K562 (cell line): ENCODE results near the gene ZC3H12A. TPM values are rescaled to one million over a fixed set of nuclear protein-coding genes. Genes with fewer than 3 reads are reported as not detected.
A peak's percentile ranks its signal among the peaks of the same experiment; 100 is the strongest.

Experiments
- ARID2 ChIP-seq: fragments of 450-650 bp; IDR thresholded peaks from 2 replicates; pipeline ENCODE4 v1.6.1; 2017; ENCODE audit warnings: antibody characterized with exemption, mild to moderate bottlenecking
- BRCA1 ChIP-seq, 2 experiments: fragments of 450-650 bp in 1 of 2; sonication (generic) in 1 of 2; formaldehyde crosslinking in 1 of 2; IDR thresholded peaks; 2 replicates each; pipeline versions ENCODE4 v1.5.0 to v1.6.1; 2017 to 2020; ENCODE audit warnings: mild to moderate bottlenecking in 1 of 2, missing genetic modification reagents in 1 of 2
- CBX2 ChIP-seq: fragments of 200-600 bp; sonication (generic); IDR thresholded peaks from one replicate; pipeline ENCODE4 v1.6.1; 2012; ENCODE audit warnings: mild to moderate bottlenecking, low read length, inconsistent platforms; ENCODE audit not compliant: insufficient read depth, poor library complexity, severe bottlenecking
- HOXB6 ChIP-seq: fragments of 250-450 bp; sonication (Bioruptor Pico); IDR thresholded peaks from 2 replicates; pipeline ENCODE4 v1.5.1; 2022; ENCODE audit warnings: mild to moderate bottlenecking, borderline replicate concordance
- POU5F1 ChIP-seq: fragments of 150-350 bp; IDR thresholded peaks from 2 replicates; pipeline ENCODE4 v1.6.1; 2014; ENCODE audit warnings: borderline replicate concordance, low read length, low read depth, mild to moderate bottlenecking; ENCODE audit not compliant: partially characterized antibody
- SRF ChIP-seq, 2 experiments: fragments of 250-450, 450-650 bp in 1 of 2; sonication (Bioruptor Pico) in 1 of 2; sonication (generic) in 1 of 2; formaldehyde crosslinking; IDR thresholded peaks; 2 replicates each; pipeline versions ENCODE4 v1.5.0 to v1.5.1; 2020 to 2022; ENCODE audit warnings: mild to moderate bottlenecking in 1 of 2, missing genetic modification reagents in 1 of 2
- ZC3H4 ChIP-seq: sonication (generic); formaldehyde crosslinking; IDR thresholded peaks from 2 replicates; pipeline ENCODE4 v1.9.0; 2021; ENCODE audit warnings: missing genetic modification reagents, borderline replicate concordance
- ZNF444 ChIP-seq: fragments of 250-450 bp; sonication (Bioruptor Pico); IDR thresholded peaks from 2 replicates; pipeline ENCODE4 v1.4.0; 2020; ENCODE audit warnings: mild to moderate bottlenecking, moderate library complexity
- ZNF561 ChIP-seq: fragments of 450-650 bp; formaldehyde crosslinking; conservative IDR thresholded peaks from 2 replicates; pipeline ENCODE4 v1.4.0; 2020; ENCODE audit warnings: mild to moderate bottlenecking, moderate library complexity
- polyA plus RNA-seq, 8 experiments: library from polyadenylated mRNA; depleted of rRNA in 4 of 8; stranded (reverse) in 5 of 8; unstranded in 3 of 8; fragments of >200 nt; fragmentation: Nextera tagmentation in 2 of 8; fragmentation: Illumina TruSeq in 1 of 8; extraction: Ambion mirVana in 2 of 8; extraction: Trizol in 1 of 8; gene quantifications; 2 replicates each; pipeline versions ENCODE4 v1.2.1 to v1.2.3, GENCODE V29; 2011 to 2014; ENCODE audit warnings: inconsistent platforms in 1 of 8, missing spikeins in 1 of 8
- total RNA-seq, 7 experiments: library from RNA; depleted of rRNA in 6 of 7; stranded (reverse); fragments of >200 nt in 6 of 7; fragmentation: Illumina TruSeq in 2 of 7; extraction: Trizol in 2 of 7; gene quantifications; 2 replicates each; pipeline versions ENCODE4 v1.2.1 to v1.2.3, GENCODE V29; 2011 to 2021; ENCODE audit warnings: low replicate concordance in 1 of 7
- TF ChIP-seq, protein P1 (sequence below): IDR thresholded peaks from 3 replicates; pipeline ENCODE4 v1.6.1; 2011; ENCODE audit warnings: borderline replicate concordance, mild to moderate bottlenecking, moderate library complexity; ENCODE audit not compliant: insufficient read length; ENCODE audit errors: extremely low read depth
- TF ChIP-seq, protein P2 (sequence below): fragments of 250-450 bp; sonication (Bioruptor Pico); IDR thresholded peaks from 2 replicates; pipeline ENCODE4 v1.6.1; 2021; ENCODE audit warnings: mild to moderate bottlenecking
- TF ChIP-seq, protein P3 (sequence below): fragments of 200-800 bp; sonication (Bioruptor generic); IDR thresholded peaks from 2 replicates; pipeline ENCODE4 v1.6.1; 2017; ENCODE audit warnings: missing genetic modification characterization, missing compliant biosample characterization
- TF ChIP-seq, protein P4 (sequence below): fragments of 250-450 bp; sonication (Bioruptor Pico); IDR thresholded peaks from 2 replicates; pipeline ENCODE4 v1.4.0; 2020; ENCODE audit warnings: mild to moderate bottlenecking, moderate library complexity, borderline replicate concordance
- TF ChIP-seq, protein P5 (sequence below): fragments of 250-450 bp; sonication (Bioruptor Pico); IDR thresholded peaks from 2 replicates; pipeline ENCODE4 v1.8.0; 2022; ENCODE audit warnings: moderate library complexity, mild to moderate bottlenecking, inconsistent platforms

ZC3H12A gene
- total and polyA plus RNA-seq, 9 of the 15 experiments (the other 6 are each of a cell fraction or from before 2014, with no cell fraction given) = 0.14 to 9.4 (median 6.7) TPM

DNA sequence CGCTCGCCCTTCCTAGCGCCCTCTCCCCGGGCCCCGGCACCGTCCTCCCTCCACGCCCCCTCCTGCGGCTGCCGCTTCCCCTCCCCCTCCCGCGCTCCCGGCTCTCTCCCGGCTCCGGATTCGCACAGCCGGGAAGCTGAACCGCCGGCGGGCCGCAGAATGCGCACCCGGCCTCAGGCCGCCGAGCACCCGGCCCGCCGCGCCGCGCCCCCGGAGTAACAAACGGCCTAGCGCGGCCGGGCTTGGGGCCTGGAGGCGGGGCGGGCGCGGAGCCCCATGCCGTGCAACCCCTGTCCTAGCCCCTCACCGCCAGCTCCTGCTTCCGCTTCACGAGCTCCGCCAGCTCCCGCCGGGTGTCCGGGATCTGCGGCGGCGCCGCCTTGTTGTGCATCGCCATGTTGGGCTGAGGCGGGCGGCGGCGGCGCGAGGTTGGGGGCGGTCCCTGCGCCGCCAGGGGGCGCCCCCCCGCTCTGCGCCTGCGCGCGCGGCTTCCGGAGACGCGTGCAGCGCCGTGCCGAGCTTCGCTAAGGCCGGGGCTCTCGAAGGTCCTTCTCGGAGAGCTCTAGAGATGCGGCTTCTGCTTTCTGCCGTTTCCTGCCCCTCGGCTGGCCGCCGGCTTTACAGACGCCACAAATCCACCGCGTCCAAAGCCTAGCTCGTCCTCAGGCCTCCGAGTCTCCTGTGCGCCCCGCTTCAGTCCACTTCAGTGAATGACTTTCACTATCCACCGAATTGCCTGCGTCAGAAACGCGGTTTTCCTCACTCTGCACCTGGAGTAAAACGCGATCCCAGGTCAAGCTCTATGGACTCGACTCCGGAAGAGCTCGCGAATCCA lies 40.2 kb downstream of the ZC3H12A start, which contains the start of gene MEAF6 (continued):
- TF ChIP-seq, protein P1, sequence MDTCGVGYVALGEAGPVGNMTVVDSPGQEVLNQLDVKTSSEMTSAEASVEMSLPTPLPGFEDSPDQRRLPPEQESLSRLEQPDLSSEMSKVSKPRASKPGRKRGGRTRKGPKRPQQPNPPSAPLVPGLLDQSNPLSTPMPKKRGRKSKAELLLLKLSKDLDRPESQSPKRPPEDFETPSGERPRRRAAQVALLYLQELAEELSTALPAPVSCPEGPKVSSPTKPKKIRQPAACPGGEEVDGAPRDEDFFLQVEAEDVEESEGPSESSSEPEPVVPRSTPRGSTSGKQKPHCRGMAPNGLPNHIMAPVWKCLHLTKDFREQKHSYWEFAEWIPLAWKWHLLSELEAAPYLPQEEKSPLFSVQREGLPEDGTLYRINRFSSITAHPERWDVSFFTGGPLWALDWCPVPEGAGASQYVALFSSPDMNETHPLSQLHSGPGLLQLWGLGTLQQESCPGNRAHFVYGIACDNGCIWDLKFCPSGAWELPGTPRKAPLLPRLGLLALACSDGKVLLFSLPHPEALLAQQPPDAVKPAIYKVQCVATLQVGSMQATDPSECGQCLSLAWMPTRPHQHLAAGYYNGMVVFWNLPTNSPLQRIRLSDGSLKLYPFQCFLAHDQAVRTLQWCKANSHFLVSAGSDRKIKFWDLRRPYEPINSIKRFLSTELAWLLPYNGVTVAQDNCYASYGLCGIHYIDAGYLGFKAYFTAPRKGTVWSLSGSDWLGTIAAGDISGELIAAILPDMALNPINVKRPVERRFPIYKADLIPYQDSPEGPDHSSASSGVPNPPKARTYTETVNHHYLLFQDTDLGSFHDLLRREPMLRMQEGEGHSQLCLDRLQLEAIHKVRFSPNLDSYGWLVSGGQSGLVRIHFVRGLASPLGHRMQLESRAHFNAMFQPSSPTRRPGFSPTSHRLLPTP = no peak
- peak; percentile 18; the same call in 1 of the 2 replicates for TF ChIP-seq HOXB6 (CRISPR knock-in tag)
- no peak for TF ChIP-seq ARID2
- no peak for TF ChIP-seq BRCA1 (IDR thresholded peaks at IDR 0.05)
- peak; percentile 29; the same call in 1 of the 2 replicates for TF ChIP-seq BRCA1 (CRISPR knock-in tag; IDR thresholded peaks at IDR 0.05)
- no peak for TF ChIP-seq CBX2
- no peak for TF ChIP-seq SRF (CRISPR knock-in tag; IDR thresholded peaks at IDR 0.05)
- TF ChIP-seq, protein P2, sequence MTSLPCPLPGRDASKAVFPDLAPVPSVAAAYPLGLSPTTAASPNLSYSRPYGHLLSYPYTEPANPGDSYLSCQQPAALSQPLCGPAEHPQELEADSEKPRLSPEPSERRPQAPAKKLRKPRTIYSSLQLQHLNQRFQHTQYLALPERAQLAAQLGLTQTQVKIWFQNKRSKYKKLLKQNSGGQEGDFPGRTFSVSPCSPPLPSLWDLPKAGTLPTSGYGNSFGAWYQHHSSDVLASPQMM (CRISPR knock-in tag) = no peak
- TF ChIP-seq, protein P3, sequence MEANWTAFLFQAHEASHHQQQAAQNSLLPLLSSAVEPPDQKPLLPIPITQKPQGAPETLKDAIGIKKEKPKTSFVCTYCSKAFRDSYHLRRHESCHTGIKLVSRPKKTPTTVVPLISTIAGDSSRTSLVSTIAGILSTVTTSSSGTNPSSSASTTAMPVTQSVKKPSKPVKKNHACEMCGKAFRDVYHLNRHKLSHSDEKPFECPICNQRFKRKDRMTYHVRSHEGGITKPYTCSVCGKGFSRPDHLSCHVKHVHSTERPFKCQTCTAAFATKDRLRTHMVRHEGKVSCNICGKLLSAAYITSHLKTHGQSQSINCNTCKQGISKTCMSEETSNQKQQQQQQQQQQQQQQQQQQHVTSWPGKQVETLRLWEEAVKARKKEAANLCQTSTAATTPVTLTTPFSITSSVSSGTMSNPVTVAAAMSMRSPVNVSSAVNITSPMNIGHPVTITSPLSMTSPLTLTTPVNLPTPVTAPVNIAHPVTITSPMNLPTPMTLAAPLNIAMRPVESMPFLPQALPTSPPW (CRISPR knock-in tag) = peak; percentile 89
- TF ChIP-seq, protein P4, sequence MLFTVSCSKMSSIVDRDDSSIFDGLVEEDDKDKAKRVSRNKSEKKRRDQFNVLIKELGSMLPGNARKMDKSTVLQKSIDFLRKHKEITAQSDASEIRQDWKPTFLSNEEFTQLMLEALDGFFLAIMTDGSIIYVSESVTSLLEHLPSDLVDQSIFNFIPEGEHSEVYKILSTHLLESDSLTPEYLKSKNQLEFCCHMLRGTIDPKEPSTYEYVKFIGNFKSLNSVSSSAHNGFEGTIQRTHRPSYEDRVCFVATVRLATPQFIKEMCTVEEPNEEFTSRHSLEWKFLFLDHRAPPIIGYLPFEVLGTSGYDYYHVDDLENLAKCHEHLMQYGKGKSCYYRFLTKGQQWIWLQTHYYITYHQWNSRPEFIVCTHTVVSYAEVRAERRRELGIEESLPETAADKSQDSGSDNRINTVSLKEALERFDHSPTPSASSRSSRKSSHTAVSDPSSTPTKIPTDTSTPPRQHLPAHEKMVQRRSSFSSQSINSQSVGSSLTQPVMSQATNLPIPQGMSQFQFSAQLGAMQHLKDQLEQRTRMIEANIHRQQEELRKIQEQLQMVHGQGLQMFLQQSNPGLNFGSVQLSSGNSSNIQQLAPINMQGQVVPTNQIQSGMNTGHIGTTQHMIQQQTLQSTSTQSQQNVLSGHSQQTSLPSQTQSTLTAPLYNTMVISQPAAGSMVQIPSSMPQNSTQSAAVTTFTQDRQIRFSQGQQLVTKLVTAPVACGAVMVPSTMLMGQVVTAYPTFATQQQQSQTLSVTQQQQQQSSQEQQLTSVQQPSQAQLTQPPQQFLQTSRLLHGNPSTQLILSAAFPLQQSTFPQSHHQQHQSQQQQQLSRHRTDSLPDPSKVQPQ (CRISPR knock-in tag) = no peak
- TF ChIP-seq, protein P5, sequence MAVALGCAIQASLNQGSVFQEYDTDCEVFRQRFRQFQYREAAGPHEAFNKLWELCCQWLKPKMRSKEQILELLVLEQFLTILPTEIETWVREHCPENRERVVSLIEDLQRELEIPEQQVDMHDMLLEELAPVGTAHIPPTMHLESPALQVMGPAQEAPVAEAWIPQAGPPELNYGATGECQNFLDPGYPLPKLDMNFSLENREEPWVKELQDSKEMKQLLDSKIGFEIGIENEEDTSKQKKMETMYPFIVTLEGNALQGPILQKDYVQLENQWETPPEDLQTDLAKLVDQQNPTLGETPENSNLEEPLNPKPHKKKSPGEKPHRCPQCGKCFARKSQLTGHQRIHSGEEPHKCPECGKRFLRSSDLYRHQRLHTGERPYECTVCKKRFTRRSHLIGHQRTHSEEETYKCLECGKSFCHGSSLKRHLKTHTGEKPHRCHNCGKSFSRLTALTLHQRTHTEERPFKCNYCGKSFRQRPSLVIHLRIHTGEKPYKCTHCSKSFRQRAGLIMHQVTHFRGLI (CRISPR knock-in tag) = no peak
- no peak for TF ChIP-seq ZNF444 (CRISPR knock-in tag)
- no peak for TF ChIP-seq POU5F1
- no peak for TF ChIP-seq ZNF561 (CRISPR knock-in tag)
- no peak for TF ChIP-seq ZC3H4 (CRISPR knock-in tag)
